Stimulated activated CD4-positive, alpha-beta T cell treated with anti-CD3 and anti-CD28 coated beads, TNF-alpha, amount 100 ng/mL, for 4 hours (primary cell): ENCODE measurements around the gene COL3A1.

Source experiments
- DNase-seq, 3 experiments: peaks; one replicate each; pipeline ENCODE4 v3.0.0-alpha.2; 2020; ENCODE audit warnings: low read depth in 3 of 3

COL3A1 gene

DNA sequence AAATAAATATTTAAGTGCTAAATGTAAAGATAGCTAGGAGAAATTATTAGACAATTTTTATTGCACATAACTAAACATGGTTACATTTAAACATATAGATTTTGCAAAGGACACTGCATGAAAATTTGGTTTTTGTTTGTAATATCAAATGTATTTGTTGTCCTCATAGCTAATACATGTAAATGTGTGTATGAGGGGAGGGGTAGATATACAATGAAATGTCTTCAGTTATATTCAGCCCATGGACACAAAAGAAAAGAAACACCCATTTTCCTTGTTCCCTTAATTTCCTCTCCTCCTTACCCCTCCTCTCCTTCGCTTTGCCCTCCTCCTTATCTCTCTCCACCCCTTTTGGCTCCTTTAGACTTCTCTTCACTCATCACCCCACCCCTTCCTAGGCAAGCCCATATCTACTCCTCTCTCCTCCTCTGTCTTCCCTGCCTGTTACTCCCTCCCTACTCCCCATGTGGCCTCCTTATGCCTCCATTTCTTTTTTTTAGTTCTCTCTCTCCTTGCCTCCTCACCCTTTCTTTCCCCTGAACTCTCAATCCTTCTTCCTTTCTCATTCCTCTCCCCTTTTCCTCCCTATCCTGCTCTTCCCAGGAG lies 1.4 kb downstream of the COL3A1 start:
- DNase-seq = no peak

DNA sequence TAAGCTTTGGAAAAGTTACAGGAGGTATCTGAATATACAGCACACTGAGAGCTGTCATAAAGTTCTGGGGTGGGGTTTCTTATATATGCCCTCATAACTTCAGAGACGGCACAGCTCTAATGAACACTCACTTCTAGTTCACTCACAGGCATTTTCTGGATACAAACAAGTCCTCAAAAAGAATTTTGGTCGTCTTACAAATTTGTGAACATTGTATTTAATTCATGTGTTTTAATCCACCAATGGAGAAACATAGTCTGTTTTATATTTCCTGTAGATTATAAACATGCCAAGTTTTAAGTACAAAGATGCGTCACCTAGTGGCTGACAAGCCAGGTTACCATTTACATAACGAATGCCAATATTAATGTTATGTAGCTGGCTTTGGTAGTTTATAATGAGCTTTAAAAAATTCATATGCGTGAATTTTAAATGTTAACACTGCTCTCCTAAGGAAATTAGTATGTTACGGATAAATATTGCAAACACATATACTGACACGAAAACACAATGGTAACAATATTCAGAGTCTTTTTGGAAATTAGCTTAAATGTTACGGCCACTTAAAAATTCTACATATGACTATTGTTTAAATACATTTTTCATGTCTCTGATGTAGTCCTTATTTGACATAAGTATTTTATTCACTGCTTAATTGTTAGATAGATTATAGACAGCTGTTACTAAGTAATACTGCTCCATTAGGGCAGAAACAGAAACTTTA lies 2.5 kb downstream of the COL3A1 start:
- no peak for DNase-seq

DNA sequence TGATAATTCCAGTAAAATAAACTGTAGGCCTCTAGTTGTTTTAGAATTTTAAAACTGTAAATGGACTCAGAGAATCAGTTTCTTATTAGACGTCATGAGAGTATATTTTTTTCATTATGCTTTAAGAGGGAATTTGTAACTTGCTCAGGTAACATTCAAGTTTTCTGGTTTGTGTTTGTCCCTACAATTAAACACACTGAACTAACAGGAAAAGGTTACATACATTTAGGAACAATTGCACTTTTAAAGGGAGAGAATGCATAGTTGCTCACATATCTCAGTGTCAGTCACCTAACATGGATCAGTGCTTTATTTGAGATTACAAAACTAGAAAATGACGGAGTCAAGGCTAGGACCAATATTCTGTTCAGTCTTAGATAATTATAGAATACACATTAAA lies 3.1 kb downstream of the COL3A1 start:
- DNase-seq = no peak

DNA sequence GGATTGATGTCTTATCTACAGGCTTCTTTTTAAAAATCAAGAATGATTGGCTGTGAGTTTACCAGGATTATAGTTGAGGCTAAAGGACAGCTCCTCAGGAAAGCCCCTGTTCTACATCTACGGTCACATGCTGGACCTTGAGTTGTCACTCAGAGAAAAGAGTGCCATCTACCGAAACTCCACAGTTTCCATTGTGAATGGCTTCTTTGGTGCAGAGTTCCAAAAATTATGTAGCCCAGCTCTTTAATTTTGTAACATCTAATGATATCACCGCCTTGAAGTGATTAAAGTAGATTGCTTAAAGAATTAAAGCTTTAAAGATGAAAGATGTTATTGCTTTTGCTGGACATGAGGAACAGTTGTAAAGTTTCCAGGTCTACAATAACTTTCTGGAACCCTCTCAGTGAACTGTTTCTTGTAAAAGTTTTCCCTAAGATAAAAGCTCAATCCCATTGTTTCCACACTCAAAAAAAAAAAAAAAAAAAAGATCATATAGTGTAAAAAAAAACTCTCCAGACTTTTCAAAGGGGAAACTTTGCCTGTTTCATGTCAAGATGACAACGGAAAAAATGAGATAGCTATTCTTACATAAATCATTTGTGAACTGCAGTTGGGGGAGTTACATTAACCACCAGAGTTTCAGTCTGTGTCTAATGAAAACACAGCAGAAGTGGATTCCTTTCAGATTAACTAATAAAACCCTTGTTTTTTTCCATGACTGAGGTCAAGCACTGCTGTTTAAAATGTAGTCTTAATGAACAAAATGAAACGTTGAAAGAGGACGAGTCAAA lies 4.3 kb downstream of the COL3A1 start:
- no peak for DNase-seq

DNA sequence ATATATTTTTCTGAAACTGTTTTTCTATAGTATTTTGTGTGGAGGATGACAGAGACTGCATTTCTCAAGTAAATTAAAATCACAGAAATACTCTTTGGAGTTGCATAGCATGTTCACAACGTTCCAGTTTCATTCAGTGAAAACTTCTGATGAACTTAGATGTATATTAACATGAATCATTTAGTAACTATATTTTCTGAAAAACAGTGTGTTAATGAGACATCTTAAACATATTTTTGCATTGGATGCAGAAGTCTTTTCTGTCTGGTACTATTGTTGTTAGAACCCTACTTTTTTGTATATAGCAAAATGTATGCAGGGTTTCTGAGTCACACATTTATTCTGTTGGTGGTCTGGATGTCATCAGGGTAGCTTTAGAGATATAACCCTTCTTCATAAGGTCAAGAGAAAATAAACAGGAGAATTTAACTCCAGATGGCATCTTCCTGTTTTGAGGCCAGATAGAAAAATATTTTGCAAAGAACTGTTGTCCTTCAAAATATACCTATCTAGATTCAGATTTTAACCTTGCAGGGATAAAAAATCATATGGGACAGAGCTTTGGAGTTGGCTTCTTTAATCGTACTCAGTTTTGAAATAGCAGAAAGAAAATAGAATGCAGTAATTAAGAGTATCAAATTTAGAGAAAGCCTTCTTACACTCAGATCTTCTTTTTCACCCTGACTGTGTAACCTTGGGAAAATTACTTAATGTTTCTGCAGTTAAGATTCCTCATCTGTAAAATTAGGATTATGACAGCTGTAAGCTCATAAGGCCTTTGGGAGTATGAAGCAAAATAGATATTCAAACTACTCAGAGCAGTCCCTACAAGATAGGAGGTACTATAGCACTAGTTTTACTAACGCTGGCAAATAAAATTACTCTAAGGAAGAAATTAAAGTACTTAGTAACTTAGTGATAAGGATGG lies 5.3 kb downstream of the COL3A1 start:
- DNase-seq = no peak

DNA sequence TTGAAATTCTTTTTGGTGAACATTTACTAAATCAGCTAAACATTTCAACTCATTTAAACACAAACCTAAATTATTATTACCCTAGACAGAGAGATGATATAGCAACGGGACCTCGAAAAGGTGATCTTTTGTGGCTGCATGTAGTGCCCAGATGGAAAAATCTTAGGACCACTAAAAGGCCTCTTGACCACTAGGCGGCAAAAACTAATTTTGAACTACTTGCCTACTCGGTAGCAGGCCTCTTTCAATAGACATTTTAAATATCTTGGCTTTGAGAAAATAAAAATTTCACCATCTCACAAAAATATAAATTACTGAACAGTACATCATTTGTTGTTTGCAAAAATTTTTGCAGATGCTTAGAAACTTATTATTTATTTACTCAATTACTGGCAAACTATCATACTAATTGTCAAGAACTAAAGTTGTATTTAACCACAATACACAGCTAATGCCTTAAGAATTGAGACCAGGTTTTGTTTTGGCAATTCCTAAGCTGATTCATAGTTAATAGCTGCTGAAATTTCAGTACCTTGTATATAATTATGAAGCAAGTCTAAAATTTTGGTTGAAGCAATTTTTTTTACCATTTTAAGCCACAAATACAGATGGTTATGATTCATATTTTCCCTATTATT lies 9.4 kb downstream of the COL3A1 start:
- DNase-seq = no peak

DNA sequence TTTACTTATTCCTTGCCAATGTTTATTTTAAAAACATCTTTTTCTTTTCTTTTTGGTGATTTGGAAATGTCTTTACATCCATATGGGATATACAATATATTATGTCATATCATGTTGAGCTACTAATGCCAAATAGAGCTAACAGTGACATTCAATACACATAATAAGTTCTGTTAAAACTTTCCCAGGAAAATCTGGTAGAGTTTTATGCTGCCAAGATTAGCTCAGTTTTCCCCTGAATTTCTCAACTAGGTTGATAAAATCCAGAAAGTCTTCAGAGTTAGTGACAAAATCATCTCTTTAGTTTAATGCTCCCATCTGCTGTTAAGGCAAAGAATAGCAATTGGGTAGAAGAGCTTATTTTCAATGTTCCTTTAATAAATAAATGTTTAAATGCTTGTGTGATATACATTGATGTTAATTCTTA lies 9.9 kb downstream of the COL3A1 start:
- DNase-seq = no peak

DNA sequence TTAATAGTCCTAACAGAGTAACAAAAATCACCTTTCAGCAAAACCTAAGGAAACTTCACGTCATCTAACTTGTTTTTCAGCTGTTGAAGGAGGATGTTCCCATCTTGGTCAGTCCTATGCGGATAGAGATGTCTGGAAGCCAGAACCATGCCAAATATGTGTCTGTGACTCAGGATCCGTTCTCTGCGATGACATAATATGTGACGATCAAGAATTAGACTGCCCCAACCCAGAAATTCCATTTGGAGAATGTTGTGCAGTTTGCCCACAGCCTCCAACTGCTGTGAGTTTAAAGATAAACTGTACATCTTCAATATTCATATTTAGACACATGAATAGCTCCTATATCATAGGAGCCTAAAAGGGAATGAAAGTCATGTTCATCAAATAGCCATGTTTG lies 10.5 kb downstream of the COL3A1 start:
- no peak for DNase-seq

DNA sequence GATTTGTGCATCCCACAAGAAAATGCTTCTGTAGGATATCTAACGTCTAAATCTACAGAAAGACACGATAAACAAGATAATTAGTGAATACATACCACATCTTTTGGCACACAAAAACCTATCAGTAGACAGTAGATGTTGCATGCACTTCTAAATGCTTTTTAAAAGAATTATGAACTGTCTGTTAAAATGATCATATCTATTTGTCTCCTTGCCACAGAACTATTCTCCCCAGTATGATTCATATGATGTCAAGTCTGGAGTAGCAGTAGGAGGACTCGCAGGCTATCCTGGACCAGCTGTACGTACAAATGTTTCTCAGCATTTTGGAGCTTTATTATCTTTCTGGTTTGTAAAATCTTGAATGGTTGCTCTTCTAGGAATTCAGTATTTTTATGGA lies 12.7 kb downstream of the COL3A1 start:
- DNase-seq = no peak

DNA sequence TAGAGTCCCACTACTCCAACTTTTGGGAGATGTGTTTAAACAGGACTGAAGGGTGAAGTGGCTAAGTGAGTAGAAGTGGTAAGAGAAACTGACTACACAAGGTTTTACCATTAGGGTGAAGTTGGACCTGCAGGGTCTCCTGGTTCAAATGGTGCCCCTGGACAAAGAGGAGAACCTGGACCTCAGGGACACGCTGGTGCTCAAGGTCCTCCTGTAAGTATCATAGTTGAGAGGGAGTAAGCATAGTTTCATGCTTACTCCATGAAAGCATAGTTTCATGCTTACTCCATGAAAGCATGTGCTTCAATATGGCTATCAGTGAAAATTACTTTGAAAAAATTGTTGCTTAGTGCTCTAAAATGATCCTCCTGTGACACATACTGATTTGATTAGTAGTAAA lies 19.1 kb downstream of the COL3A1 start:
- DNase-seq = no peak

DNA sequence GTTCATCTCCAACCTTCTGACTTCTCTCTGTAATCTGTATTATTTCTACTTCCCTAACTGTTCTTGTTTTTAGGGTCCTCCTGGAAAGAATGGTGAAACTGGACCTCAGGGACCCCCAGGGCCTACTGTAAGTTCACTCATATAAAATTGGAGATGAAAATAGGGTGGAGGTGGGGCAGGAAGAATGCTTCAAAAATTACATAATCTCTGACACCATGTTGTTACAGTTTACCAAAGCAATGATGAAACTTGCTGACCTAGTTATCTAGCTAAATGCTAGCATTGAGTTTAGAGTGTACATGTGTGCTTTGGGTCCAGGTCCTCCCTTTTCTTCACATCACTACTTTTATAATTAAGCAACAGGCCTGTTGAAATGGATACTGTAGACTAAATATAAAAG lies 23.1 kb downstream of the COL3A1 start:
- no peak for DNase-seq

DNA sequence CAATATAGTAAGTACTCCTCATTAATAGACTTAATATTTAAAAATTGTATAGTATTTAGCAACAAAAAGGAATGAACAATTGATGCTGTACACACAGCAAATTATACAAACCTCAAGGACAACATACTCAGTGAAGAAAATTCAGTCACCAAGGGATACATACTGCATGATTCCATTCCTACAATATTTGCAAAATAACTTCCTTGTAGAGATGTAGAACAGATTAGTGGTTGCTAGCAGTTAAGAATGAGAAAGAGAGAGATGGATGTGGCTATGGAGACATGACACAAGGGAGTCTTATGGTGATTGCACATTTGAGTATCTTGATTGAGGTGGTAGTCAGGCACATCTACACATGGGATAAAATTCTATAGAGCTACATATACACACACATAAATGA lies 26.0 kb downstream of the COL3A1 start:
- no peak for DNase-seq

DNA sequence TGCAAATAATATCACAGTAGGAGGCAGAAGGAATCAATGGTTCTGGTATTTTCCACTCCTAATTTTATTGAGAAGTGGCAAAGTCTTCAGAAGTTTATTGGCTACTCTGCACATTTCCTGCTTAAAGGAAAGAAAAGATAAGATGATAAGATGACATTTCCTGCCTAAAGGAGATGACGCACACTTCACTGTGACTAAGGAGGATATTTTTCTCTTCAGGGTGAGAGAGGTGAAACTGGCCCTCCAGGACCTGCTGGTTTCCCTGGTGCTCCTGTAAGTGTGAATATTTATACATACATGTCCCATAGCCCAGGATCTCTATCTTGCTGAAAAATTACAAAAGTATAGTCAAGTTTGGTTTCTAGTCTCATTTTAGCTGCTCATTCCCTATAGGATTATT lies 27.9 kb downstream of the COL3A1 start:
- no peak for DNase-seq

DNA sequence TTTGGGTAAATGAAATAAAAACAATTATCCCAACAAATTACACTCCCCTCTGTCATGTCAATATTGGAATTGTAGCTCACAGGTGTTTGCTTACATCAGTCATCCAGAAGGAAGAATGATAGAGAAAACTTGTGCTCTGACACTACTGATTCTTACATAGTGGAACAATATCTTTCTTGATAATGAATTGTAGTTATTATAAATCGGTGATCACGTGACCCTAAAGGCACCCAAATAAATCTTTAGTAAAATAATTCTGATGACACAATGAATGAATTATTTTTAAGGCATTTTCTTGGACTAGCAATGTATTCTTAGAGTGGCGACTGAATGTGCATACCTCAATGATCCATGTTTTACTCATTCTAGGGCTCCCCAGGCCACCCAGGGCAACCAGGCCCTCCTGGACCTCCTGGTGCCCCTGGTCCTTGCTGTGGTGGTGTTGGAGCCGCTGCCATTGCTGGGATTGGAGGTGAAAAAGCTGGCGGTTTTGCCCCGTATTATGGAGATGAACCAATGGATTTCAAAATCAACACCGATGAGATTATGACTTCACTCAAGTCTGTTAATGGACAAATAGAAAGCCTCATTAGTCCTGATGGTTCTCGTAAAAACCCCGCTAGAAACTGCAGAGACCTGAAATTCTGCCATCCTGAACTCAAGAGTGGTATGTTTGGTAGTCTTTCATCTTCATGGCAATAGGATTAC lies 34.5 kb downstream of the COL3A1 start:
- DNase-seq = no peak

DNA sequence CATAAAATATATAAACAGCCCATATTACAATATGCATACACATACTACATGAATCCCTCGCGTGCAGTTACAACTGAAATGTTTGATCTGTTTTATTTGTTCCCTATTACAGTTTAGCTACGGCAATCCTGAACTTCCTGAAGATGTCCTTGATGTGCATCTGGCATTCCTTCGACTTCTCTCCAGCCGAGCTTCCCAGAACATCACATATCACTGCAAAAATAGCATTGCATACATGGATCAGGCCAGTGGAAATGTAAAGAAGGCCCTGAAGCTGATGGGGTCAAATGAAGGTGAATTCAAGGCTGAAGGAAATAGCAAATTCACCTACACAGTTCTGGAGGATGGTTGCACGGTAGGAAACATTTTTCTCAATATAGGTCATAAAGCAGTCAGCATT lies 36.4 kb downstream of the COL3A1 start:
- DNase-seq = no peak

DNA sequence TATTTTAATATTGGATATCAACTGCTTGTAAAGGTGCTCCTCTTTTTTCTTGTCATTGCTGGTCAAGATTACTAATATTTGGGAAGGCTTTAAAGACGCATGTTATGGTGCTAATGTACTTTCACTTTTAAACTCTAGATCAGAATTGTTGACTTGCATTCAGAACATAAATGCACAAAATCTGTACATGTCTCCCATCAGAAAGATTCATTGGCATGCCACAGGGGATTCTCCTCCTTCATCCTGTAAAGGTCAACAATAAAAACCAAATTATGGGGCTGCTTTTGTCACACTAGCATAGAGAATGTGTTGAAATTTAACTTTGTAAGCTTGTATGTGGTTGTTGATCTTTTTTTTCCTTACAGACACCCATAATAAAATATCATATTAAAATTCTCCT lies 38.2 kb downstream of the COL3A1 start:
- no peak for DNase-seq

DNA sequence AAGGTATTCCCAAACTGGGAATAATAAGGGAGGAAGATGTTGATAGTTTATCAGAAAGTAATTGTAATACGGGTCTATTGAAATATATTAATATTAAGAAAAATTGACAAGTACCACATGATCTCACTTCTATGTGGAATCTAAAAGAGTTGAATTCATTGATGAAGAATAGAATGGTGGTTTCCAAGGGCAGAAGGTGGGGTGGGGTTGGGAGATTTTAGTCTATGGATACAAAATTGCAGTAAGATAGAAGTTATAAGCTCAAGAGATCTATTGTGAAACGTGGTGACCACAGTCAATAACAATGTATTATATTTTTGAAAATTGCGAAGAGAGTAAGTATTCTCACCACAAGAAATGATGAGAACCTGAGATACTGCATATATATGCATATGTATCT lies 38.9 kb downstream of the COL3A1 start:
- no peak for DNase-seq

DNA sequence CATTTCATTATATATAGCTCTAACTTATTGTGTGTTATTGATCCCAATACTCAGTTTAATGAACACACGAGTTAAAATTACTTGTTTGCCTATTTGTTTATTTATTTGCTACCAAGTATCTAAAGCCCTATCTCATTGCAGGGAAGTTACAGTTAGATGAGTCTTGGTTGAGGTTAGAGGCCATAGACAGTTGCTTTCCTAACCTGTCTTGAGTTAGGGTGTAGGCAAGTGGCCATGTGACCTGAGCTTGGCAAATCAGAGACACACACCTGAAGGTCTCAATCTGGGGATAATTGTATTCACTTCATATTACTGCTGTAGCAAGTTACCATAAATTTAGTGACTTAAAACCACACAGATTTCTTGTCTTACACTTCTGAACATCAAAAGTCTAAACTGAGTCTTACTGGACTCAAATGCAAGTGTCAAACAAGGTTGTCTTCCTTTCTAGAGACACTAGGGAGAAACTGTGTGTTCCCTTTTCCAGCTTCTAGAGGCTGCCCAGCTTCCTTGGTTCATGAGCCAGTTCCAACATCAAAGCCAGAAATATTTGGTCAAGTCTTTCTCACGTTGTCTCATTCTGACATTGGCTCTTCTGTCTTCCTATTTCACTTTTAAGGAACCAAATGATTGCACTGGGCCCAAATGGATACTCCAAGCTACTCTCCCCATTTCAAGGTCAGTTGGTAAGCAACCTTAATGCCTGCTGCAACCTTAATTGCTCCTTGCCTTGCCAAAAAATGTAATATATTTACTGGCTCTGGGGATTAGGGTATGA lies 39.7 kb downstream of the COL3A1 start:
- DNase-seq = no peak

DNA sequence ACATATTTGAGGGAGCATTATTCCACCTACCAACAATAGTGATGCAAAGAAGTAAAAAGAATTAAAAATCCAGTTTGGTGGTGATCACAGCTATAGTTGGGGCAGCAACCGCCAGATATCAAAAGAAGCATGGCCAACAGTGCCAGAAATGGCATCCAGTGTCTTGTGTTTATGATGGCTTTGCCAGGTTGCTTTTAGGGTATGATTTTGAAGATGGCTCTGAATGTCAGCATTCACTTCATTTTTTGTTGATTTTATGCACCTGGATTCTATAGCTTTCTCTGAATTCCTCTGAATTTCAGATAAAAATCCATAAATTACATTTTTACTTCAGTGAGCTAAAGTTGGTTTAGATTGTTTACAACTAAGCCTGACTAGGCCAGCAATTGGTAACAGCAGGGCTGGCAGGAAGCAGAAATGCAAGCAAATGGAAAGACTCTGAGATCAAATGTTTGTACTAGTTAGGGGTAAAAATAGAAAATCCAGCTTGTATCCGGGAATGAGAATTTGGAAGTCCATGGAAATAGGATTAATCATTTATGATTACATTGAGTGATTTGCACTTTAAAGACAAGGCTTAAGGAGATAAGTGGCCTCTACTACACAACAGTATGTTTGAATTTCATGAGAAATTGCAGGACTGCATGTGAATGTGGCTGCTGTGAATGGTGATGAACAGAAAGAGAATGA lies 40.4 kb downstream of the COL3A1 start:
- no peak for DNase-seq
